ENCODE data around the gene ZC3H12A.

ZC3H12A gene

DNA sequence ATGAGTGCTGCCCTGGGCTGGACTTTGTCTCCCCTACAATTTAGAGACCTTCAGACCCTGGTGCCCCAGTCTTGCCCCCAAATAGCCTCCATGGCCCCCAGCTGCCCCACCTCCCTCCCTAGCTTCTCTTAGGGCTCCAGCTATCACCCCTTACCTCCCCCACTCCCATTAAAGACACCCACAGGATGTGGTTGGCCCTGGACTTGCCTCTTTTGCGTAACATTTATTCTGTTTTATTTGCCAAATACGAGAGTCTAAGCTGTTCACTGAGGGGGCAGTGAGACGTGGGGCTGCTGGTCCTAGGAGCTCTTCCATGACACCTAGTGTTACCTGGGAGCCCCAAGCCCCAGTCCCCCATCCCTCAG, 4.5 kb downstream of the ZC3H12A start:
- DNase-seq (ENCODE audit: low read depth), result no peak

DNA sequence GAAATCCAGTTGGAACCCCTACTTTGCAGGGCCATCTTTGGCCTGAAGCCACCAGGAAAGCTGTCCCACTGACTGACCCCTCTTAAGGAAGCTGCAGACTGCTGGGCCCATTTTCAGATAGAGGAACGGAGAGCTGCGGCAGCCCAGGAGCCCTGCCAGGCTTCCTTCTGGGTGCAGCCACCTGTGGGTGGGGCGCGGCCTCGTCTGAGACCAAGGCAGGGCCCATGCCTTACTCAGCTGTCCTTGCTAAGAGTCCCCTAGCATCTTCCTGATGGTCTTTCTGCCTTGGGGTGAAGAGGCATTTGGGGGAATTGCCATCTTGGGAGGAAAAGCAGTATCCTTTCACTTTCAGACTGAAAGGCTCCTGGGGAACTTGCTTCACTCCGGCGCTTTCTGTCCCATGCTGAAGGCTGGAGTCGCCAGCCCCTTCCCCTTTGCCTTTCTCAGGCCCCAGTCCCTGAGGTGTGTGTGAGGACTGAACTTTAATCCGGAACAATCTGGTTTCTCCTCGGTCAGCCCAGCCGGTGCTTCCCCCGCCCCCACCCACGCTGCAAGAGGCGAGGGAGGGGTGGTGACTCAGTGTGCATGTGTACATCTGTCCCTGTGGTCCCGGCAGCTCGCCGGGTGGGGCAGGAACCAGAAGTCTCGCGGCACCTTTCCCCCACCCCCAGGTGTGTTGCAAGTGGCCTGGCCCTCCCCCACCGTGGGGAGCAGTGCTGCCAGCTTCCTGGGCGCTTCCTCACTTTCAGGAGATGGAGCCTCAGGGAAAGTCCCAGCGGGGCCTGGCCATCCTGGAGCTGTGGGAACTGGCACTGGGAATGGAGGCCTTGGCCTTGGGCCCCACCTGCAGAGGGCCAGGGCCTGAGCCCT, 5.1 kb downstream of the ZC3H12A start:
- DNase-seq (ENCODE audit: low read depth), result peak; percentile 84

DNA sequence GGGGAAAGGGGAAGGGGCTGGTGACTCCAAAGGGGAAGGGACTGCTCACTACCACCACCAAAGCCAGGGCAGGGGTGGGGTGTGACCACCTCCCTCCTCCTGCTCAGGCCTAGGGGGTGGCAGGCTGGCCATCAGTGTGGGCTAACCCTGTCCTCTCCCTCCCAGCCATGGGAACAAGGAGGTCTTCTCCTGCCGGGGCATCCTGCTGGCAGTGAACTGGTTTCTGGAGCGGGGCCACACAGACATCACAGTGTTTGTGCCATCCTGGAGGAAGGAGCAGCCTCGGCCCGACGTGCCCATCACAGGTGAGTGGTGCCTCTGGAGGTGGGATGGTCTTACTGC, 5.7 kb downstream of the ZC3H12A start:
- no peak for DNase-seq (ENCODE audit: low read depth)

DNA sequence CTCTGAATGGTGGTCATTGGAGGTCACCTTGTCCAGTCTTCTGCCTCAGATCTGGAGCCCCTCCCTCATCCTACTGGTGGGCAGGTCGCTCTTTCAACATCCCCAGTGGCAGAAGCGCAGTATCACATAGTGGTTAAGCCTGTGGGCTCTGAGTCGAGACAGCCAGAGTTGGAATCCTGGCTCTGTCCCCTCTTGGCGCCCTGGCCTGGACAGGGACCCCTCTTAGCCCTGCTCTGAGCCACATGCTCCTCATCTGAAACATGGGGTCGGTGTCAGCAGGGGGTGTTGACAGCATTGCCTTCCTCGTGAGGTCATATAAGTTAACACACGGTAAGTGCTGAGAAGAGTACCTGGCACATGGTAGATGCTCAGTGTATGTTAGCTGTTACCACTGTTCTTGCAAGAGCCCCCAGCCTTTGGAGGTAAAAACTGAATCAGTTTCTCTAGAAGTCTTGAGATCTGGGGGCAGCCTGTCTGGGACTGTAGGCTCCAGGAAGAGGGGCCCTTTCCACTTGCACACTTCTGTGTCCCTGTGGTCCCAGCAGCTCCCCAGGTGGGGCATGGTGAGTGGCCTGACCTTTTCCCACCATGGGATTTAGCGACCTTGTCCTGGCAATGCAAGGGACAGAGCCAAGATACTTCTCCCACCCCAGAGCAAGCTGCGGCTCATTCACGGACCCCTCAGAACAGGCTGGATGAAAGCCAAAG, 6.4 kb downstream of the ZC3H12A start:
- DNase-seq (ENCODE audit: low read depth), result no peak

DNA sequence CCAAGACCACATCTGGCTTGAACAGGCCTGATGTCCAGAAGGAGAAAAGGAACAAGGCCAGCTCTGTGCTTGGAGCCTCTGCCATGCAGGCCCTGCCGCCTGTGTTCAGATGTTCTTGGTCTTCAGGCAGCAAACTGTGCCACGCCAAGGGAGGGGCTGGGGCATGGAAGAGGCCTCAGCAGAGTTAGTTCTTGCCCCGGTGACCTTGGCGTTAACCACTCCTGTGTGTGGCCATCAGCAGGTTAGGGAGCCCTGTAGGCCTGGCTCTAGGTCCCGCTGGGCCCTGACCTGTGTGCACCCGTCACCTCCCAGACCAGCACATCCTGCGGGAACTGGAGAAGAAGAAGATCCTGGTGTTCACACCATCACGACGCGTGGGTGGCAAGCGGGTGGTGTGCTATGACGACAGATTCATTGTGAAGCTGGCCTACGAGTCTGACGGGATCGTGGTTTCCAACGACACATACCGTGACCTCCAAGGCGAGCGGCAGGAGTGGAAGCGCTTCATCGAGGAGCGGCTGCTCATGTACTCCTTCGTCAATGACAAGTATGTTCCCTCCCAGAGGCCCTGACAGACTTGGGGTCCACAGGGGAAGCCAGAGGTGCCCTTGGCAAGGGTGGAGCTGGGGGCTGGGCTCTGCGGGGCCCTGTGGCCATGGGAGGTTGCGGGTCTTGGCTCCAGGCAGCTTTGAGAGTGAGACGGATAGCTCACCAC, 7.1 kb downstream of the ZC3H12A start:
- DNase-seq (ENCODE audit: low read depth), result no peak

DNA sequence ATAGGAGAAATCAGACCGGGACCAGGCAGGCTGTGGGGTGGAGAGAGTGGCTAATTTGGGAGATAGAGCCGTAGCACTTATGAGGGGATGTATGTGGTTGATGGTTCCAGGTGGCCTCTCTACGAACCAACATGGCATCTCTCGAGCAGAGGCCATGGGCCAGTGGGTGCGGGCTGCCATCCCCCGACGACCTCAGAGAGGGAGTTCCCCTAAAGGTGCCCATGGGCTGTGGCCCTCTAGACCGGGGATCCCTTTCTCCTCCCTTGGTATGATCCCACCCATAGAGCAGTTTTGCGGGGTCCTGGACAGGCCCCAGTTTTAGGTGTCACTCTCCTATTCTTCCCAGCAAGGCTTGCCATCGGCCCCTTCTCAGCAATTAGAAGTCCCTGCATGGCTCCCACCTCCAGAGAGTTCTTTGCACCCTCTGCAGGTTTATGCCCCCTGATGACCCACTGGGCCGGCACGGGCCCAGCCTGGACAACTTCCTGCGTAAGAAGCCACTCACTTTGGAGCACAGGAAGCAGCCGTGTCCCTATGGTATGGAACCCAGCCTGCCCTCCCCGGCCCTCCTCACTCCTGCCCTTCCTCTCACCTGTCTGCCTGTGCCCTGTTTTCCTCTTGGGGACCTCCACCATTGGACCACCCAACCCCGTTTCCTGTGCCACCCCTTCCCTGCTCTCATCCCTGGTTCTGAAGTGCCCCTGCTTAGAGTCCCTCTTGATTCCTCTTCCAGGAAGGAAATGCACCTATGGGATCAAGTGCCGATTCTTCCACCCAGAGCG, 7.8 kb downstream of the ZC3H12A start:
- DNase-seq (ENCODE audit: low read depth), result no peak

DNA sequence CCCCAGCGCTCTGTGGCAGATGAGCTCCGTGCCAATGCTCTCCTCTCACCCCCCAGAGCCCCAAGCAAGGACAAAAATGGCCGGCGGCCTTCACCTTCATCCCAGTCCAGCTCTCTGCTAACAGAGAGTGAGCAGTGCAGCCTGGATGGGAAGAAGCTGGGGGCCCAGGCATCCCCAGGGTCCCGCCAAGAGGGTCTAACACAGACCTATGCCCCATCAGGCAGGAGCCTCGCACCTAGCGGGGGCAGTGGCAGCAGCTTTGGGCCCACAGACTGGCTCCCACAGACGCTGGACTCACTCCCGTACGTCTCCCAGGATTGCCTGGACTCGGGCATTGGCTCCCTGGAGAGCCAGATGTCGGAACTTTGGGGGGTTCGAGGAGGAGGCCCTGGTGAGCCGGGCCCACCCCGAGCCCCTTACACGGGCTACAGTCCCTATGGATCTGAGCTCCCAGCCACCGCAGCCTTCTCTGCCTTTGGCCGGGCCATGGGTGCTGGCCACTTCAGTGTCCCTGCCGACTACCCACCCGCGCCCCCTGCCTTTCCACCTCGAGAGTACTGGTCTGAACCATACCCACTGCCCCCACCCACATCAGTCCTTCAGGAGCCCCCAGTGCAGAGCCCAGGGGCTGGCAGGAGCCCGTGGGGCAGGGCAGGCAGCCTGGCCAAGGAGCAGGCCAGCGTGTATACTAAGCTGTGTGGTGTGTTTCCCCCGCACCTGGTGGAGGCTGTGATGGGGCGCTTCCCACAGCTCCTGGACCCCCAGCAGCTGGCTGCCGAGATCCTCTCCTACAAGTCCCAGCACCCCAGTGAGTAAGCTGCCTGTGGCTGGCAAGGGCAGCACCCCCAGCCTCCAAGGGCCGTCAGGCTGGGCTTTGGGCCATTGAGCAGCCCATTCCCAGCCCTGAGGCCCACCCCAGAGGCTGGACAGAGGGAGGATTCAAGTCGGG, 8.7 kb downstream of the ZC3H12A start:
- no peak for DNase-seq (ENCODE audit: low read depth)

DNA sequence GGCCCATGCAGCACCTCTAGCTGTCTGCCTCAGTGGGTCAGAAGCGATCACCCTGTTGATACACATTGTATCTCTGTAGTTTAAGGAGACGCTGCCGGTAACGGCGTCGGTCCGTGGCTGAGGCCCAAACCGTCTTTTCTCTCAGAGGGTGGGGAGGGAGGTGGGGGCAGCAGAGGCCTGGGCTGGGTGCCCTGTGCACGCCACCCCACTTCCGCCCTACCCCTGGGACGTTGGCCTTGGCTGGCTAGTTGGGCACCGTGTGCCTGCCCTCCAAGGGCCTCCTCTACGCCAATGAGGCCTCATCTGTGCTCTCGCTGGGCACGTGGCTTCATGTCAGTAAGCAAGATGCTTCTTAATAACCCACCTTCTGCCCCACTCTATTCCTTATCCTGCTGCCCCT, 9.4 kb downstream of the ZC3H12A start:
- DNase-seq (ENCODE audit: low read depth), result no peak

DNA sequence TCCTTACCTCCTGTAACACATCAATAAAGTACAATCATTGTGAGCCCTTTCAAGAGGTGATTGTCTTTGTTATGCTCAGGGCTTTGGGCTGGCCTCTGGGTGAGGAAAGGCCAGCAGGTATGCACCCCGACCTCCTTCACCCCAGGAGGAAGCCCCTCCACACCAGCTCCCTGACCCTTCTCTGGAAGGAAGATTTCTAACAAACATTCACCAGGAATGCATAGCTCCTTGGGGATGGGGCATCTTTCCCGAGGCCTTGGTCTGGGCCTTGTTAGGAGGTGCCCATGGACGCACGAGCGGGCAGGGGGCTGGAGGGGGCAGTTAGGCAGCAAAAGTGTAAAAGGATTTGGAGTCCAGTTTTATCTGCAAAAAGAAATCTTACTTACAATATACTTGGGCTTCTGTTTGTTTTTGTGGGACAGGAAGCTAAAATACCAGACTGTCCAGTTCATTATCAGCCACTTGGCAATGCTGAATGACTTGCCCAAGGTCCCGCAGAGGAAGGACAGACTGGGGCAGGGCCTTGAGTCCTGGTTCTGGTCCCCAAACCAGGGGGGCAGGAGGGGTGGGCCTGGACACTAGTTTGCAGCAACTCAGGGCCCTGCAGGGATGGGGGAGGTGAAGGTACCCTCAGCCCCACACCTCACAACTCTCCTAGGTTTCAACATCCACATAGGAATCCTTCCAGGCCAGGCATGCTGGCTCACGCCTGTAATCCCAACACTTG, 10.1 kb downstream of the ZC3H12A start:
- DNase-seq (ENCODE audit: low read depth), result no peak

DNA sequence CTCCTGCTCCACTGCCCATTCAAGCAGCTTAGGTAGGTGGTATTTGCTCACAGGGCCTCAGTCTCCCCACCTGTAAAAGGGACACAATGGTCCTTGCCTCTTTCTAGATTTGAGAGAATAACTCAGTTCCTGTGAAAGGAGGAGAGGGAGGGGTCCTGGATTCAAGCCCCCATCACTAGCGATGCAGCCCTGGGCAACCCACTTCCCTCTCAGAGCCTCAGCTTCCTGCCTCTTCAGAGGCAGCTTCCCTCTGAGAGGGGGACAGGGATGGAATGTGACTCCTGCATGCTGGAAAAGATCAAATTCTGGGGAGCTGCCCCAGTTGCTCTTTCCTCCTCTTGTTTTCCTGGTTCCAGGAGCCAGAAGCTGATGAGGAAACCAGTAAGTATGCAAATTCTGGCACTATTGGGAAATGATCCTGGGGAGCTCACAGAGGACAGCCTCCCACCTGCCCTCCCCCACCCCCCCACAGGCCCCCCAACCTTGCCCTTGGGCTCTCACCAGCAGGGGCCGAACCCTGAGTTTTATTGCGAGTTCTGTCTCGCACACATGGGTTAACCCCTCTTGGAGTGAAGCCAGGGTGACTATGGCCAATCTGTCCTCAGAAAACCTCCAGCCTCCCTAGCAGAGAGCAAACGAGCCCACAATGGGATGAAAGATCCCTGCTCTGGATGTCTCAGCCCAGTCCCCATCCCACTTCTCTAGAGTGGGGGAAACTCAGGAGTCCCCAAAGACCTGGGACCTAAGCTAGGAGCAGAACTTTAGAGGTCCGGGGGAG, 11.7 kb downstream of the ZC3H12A start:
- no peak for DNase-seq (ENCODE audit: low read depth)

DNA sequence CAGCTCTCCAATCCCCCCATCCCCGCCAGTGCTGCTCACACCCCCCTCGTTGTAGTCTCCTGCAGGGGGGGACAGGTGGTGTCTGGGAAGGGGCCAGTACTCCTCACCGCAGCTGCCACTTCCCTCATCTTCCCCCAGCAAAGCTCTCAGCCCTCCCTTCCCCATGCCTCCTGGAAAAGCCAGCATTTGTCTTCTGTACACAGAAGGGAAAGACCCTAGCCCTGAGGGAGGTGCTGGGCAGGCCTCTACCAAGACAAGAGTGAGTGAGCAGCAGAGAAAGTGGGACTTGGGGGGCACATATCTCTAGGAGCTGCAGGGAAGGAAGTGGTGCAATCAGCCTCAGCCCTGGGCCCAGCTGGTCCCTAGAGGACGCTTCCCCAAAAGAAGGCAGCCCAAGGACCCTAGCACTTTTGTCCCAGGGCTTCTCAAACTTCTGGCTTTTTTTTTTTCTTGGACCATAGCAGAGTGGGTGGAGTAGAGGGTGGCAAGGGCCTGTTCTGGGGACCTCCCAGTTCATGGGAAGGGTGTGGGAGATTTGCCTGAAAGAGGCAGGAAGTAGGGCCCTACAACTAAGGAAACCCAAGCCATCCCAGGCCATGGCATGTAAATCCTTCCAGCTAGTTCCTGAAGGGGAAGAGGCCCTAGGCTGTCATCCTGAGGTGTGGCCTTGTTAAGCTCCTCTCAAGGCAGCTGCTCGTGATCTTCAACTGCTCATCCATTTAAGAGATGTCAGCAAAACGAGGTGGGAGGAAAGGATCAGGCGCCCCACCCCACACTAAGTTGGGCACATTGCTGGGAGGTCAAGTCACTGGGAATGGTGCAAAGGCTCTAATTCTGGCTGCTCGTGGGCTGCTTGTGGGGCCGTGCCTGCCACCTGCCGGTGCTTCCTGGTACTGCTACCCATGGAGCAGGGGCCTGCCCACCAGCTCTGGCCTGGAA, 12.6 kb downstream of the ZC3H12A start:
- peak; percentile 66 for DNase-seq (ENCODE audit: low read depth)

DNA sequence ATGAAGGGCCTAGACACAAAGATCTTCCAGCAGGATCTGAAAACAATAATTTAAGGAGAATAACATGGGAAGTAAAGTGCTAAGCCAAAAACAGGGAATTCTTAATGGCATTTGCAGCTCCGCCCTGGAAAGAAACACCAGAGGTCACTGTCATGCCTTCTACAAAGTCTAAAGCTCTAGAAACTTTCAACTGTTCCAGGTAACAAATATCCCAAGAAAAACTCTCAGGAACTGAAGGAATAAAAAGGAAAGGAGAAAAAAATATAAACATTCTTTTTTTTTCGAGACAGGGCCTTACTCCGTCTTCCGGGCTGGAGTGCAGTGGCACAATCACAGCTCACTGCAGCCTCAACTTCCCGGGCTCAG, 13.2 kb downstream of the ZC3H12A start:
- DNase-seq (ENCODE audit: low read depth), result no peak

DNA sequence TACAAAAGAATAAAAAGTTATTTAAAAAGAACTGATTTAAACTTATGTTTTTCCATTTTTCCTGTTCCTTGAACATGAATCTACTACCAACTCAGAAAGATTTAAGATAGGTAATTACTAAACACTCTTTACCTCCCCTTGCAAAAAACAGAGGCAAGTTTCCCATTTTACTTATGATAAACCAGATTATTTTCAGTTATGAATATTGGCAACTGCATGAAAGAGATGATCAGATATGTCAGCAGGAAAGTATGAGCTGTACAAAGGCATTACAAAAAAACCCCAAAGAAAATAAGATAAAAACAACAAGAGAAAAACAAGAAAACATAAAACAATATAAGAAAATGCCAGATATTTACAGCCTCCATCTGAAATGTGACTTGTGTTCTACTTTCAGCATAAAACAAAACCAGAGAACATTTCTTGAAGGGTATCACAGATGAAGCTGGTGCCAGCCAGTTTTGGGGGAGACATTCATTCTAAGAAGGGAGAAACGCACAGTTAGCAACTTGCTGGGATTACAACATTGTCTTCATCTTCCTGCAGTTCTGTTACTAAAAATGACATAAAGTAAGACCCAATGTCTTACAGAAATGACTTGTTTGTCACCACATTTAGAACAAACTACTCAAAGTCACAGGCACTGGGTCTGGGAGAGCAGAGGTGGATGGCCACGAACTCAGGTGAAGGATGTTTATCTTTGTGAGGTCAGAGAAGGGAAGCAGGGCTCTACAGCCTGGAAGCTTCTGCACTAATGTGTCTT, 19.1 kb downstream of the ZC3H12A start:
- no peak for DNase-seq (ENCODE audit: low read depth)

DNA sequence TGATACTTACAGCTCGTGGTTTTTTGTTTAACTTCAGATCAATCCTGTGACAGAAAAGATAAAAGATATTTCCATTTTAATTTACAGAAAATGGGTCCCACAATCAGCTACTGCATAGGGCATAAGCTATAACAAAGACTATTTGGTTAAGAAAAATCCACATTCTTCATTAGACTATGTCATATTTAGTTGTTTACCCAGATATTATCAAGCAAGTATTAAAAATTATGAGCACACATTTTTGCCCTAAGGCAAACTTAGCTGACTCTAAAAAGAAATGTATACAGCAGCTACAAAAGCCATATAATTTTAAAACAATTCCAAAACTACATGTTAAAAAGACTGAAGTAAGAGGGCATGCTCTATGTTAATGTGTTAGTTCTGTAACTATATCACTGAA, 21.5 kb downstream of the ZC3H12A start:
- no peak for DNase-seq (ENCODE audit: low read depth)

DNA sequence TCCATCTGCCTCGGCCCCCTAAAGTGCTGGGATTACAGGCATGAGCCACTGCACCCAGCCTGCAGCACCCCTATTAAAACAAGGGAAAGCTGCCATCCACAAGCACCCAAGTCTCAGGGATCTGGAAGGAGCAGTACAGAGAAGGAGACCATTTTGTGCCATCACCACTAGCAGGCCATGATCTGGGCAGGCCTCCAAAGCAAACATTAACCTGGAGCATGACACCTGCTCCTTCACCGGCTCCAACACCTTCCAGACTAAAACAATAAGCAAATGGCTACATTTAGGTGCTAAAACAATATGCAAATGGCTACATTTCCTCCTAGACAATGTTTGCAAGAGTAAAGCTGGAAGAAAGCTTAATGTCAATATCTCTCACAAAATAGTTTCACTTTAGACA, 23.5 kb downstream of the ZC3H12A start:
- DNase-seq (ENCODE audit: low read depth), result no peak

DNA sequence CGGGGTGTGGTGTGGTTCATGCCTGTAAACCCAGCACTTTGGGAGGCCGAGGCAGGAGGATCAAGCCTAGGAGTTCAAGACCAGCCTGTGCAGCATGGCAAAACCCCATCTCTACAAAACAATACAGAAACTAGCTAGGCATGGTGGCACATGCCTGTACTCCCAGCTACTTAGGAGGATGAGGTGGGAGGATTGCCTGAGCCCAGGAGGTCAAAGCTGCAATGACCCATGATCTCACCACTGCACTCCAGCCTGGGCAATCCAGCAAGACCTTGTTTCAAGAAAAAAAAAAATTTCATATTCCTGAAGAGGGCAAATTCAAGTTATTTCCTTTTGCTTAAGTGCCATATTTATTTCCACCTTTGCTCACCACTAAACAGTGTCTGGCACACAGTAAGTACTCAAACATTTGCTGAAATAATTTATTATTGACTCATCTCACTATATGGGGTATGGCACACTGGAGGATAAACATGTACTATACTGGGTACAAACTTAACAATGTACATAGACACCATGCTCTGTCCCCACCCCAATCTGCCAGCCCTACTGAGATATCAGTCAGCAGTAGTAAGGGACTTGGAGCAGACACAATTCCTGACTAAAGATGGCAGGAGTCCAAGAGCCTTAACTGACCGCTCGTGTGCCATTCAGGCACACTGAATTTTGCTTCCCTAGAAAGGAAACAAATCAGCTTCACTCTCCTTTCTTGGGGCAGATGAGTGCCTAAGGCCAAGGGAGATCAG, 24.7 kb downstream of the ZC3H12A start:
- no peak for DNase-seq (ENCODE audit: low read depth)

DNA sequence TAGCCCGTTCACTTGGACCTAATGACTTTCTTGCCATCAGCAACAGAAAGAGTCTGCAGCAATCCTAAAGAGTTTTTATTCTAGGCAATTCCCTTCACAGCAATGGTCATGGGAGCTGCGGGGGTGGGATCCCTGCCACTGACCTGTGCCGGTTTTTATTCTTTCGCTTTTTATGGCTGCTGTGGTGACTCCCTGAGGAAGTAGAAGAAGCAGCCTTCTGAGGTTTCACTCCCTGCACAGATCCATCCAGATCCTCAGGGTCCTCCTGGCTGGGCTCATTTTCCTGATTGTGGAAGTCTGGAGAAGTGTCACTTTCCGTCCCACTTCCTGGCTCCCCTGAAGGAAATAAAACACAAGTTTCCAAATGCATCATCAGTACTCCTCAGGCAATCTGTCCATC, 27.3 kb downstream of the ZC3H12A start:
- no peak for DNase-seq (ENCODE audit: low read depth)
